HuH-7 (cell line): ENCODE measurements around the gene ARPC1A.
"Not testable (repeated sequence)": the region's sequence is repeated elsewhere in the genome, so short reads cannot be mapped to it uniquely, and the experiment has no call there.

Experiments
- DNase-seq: peaks from one replicate; pipeline ENCODE4 v3.0.0; 2011; ENCODE audit warnings: low spot score

The ARPC1A gene

DNA sequence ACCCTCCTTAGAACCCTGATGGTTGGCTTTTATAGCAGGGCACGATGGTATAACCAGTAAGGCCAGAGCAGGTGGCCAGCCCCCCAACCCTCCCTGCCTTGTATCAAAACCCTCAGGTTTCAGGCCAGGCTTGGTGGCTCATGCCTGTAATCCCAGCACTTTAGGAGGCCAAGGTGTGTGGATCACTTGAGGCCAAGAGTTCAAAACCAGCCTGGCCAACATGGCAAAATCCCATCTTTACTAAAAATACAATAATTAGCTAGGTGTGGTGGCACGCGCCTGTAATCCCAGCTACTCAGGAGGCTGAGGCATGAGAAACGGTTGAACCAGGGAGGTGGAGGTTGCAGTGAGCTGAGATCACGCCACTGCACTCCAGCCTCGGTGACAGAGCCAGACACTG lies 3.0 kb upstream of the ARPC1A start:
- DNase-seq = not testable (repeated sequence)

DNA sequence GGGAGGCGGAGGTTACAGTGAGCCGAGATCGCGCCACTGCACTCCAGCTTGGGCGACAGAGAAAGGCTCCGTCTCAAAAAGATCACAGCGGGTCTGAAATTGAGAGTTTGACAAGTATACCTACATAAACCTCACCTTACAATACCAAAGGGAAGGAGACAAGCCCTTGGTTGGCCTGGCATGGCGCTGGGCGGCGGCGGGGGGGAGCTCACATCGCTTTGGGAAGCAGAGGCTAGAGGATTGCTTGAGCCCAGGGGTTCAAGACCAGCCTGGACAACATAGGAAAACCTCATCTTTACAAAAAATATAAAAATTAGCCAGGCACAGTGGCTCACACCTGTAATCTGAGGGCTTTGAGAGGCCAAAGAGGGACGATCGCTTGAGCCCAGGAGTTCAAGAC lies 1.1 kb upstream of the ARPC1A start:
- no peak for DNase-seq

DNA sequence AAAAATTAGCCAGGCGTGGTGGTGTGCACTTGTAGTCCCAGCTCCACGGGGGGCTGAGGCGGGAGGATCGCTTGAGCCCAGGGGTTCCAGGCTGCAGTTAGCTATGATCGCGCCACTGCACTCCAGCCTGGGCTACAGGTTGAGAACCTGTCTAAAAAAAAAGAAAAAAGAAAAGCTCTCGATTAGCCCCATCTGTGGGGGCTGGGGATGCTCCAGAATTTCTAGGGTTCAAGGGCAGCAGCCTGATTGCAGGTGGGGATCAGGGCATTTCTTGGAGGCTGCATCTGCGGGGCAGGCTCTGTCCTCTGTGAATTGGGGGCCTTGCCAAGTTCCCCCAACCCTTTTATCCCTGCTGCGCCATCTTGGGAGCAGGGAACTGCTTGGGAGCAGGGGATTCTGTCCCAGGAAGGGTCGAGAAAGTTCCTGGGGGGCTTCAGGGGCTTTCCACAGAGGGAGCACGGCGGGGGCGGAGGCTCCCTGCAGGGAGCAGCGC lies 651 bp upstream of the ARPC1A start:
- DNase-seq = no peak

DNA sequence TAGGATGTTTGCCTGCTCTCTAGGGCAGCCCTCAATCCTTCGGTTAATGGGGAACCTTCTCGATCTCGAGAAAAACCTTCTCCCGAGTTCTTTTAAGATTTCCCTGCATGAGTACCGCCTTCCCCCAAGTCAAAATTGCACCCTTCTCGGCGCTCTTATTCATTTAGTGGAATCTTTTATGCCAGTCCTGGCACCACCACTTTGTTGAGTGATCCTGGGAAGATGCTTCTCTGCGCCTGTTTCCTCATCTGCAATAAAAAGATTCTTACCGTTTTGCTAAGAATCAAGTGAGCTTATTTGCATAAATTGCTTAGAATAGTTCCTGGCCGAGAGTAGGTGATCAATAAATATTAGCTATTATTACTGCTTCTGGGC lies 697 bp downstream of the ARPC1A start:
- no peak for DNase-seq

DNA sequence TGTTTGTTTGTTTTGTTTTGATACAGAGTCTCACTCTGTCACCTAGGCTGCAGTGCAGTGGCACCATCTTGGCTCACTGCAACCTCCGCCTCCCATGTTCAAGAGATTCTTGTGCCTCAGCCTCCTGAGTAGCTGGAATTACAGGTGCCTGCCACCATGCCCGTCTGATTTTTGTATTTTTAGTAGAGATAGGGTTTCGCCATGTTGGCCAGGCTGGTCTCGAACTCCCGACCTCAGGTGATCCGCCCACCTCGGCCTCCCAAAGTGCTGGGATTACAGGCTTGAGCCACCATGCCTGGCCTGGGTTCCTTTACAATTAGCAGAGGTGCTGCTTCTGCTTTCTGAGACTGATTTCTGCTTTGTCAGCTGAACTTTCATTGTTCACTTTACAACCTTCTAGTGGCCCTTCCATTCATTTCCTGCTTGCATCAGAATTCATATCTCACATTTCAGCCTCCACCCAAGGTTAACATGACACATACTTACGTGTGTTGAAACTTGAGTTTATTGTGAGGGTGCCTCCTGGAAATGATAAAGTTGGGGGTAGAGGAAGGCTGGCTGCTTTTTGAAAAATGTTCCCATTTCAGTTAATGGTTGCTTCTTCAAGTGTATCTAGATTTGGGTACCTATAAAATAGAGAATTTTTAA lies 4.7 kb downstream of the ARPC1A start:
- peak; percentile 50 for DNase-seq

DNA sequence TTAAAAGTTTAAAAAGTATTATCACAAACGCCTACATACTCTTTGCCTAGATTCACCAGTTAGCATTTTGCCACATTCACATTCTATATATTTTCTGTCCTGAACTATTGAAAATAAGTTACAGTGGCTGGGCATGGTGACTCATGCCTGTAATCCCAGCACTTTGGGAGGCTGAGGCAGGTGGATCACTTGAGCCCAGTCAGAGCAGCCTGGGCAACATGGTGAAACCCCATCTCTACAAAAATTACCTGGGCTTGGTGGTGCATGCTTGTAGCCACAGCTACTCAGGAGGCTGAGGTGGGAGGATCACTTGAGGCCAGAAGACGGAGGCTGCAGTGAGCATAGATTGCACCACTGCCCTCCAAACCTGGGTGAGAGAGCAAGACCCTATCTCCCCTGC lies 5.3 kb downstream of the ARPC1A start:
- no peak for DNase-seq

DNA sequence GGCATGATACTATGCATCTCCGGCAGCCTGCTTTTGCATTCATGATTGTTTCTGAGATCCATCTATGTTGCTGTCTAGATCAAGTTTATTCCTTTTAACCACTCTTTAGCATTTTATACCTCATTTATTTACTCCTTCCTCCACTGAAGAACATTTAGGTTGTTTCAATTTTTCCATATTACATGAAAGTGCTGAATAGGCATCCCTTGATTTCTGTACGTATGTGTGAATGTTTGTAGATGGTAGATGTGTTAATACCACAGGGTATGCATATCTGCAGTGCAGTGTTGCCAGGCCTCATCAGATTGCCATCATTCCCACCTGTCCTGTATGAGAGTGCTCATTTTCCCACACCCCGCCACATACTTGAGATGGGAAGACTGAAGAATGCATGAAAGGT lies 13.9 kb downstream of the ARPC1A start:
- no peak for DNase-seq

DNA sequence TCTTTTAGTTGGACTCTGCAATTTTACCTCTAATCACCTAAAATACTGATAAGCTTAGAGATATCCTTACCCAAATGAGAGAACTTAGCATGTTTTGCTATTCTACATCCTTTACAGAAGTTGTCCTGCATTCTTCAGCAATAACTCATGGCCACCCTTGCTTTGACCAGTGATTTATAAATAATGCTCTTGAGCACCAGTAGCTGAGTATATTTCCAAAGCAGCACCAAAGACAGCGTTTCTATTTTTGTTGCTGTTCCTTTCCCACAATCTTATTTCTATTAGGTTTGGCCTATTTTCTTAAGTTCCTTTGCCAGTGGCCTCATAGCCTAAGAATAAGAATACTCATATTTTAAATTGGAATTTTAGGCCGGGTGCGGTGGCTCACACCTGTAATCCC lies 15.0 kb downstream of the ARPC1A start:
- DNase-seq = no peak

DNA sequence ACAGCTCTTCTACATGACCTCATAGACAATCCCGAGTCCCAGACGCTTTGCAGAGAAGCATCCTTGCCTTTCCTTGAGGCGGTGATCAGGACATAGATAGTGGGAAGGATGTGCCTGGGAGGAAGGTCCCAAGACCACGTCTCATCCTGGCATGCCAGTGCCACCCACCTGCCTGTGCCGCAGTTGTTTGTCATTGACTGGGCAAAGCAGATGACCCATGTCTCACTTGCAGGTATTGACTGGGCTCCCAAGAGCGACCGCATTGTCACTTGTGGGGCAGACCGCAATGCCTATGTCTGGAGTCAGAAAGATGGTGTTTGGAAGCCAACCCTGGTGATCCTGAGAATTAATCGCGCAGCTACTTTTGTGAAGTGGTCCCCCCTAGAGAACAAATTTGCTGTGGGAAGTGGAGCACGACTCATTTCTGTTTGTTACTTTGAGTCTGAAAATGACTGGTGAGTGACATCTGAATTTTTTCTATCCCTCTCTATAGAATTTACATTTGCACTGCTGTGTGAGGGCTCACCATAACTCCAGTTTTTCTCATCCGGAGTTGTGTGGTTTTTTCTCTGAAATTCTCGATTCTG lies 18.5 kb downstream of the ARPC1A start:
- DNase-seq = no peak

DNA sequence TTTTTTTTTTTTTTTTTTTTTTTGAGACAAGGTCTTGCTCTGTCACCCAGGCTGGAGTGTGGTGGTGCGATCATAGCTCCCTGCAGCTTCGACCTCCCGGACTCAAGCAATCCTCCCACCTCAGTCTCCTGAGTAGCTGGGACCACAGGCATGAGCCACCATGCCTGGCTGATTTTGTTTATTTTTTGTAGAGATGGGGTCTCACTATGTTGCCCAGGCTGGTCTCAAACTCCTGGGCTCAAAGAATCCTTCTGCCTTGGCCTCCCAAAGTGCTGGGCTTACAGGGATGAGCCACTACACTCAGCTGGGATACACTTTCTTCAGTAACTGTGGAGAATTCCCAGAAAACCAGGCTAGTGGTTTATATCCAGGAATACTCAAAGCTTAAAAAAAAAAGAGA lies 24.9 kb downstream of the ARPC1A start:
- not testable (repeated sequence) for DNase-seq

DNA sequence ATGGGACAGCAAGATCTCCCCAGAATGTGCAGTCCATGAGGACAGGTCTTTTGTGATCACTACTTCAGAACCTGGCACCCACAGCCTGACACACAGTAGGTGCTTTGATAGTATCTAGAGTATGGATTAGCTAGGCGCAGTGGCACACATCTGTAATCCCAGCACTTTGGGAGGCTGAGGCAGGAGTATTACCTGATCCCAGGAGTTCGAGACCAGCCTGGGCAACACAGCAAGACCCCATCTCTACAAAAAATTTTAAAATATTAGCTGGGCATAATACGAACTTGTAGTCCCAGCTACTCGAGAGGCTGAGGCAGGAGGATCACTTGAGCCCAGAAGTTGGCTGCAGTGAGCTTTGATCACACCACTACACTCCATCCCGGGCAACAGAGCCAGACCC lies 26.5 kb downstream of the ARPC1A start:
- DNase-seq = no peak

DNA sequence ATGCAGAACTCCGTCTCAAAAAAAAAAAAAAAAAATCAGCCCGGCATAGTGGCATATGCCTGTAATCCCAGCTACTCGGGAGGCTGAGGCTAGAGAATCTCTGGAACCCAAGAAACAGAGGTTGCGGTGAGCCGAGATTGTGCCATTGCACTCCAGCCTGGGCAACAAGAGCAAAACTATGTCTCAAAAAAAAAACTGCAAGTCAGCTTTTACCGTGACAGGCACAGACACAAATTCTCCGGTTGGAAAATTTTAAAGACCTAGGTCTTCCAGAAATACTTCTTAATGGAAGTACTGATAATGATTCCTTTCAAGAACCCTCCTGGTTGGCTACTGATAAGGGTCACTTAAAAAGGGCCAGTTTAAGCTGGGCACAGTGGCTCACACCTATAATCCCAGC lies 29.4 kb downstream of the ARPC1A start:
- DNase-seq = no peak

DNA sequence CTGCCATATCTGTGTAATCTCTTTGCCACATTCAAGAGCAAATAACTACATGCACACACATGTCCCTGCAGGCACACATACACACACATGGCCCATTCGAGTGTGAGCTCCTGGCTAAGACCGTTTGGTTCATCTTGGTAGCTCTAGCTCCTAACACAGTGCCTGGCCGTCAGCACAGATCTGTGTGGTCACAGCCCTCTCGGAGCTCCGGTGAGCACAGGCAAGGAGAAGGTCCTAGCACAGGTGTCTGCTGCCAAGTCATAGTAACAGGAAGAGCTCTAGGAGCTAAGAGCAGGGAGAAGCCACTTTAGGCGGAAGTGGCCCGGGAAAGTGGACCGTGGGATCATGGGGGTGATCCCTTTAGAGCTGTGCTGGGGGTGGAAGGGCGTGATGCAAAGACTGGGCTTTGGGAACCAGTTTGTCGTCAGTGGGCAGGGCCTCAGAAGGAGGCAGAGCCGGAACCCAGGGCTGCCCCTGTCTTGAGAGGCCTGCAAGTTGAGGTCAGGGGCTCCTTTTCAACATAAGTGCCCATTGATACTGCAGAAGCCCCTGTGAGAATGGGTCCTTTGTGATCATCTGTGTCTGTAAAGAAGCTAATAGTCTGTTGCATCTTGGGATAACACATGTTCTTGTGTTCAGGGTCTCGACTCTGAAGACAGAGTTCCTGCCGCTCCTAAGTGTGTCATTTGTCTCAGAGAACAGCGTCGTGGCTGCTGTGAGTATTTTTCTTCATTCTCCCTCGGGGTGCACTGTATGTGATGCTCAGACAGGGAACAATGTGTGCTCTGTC lies 32.2 kb downstream of the ARPC1A start:
- no peak for DNase-seq

DNA sequence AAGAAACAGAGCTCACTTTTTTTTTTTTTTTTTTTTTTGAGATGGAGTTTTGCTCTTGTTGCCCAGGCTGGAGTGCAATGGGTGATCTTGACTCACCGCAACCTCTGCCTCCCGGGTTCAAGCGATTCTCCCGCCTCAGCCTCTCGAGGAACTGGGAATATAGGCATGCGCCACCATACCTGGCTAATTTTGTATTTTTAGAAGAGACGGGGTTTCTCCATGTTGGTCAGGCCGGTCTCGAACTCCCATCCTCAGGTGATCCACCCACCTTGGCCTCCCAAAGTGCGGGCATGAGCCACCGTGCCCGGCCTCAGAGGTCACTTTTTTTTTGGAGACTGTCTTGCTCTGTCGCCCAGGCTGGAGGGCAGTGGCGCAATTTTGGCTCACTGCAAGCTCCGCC lies 32.8 kb downstream of the ARPC1A start:
- DNase-seq = not testable (repeated sequence)

DNA sequence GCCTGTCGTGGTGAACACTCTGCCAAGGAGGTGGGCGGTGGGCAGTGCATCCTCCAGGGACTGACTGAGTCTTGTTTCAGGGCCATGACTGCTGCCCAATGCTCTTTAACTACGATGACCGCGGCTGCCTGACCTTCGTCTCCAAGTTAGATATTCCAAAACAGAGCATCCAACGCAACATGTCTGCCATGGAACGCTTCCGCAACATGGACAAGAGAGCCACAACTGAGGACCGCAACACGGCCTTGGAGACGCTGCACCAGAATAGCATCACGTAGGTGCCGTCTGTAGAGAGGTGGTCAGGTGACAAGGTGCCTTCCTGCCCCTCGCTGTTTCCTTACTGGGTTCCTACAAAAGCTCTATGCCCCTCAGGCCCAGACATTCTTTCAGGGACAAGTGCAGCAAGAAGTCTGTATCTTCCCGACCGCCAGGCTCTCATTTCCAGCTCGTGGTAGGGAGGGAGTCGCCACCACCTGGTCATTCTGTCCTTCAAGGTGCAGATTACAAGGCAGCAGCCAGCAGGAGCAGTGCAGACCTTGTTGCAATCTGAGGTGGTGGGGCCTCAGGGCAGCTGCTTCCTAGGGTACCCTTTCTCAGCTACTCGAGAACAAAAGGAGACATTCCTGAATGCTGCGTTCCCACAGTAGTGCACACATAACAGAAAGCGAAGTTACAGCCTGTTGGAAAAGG lies 33.9 kb downstream of the ARPC1A start:
- no peak for DNase-seq

DNA sequence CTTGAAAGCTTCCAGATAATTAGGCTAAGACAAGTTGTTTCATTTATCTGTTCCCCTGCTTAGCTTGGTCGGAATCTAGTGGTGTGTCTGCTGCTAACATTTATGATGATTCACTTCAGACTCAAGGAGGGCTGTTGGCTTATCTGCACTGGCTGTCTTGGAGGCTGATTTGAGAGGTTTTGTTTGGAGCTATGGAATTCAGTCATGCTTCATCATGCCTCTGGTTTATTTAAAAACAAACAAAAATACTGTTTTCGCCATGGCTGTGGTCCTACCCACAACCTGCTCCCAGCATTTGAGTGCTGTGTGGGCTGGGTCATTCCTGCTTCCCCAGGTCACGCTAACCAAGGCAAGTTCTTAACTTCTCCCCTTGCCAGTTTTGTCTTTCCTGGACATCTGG lies 37.1 kb downstream of the ARPC1A start:
- DNase-seq = no peak

DNA sequence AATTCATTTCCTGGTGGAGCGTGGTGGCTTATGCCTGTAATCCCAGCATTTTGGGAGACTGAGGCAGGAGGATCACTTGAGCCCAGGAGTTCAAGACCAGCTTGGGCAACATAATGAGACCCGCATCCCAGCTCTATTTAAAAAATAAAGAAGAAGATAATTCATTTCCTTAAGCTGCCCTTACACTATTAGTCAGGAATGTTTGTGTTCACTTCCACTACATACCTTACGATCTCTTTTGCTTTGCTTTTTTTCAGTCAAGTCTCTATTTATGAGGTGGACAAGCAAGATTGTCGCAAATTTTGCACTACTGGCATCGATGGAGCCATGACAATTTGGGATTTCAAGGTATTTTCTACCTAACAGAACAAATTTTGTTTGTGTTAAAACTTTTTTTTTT lies 37.6 kb downstream of the ARPC1A start:
- no peak for DNase-seq

DNA sequence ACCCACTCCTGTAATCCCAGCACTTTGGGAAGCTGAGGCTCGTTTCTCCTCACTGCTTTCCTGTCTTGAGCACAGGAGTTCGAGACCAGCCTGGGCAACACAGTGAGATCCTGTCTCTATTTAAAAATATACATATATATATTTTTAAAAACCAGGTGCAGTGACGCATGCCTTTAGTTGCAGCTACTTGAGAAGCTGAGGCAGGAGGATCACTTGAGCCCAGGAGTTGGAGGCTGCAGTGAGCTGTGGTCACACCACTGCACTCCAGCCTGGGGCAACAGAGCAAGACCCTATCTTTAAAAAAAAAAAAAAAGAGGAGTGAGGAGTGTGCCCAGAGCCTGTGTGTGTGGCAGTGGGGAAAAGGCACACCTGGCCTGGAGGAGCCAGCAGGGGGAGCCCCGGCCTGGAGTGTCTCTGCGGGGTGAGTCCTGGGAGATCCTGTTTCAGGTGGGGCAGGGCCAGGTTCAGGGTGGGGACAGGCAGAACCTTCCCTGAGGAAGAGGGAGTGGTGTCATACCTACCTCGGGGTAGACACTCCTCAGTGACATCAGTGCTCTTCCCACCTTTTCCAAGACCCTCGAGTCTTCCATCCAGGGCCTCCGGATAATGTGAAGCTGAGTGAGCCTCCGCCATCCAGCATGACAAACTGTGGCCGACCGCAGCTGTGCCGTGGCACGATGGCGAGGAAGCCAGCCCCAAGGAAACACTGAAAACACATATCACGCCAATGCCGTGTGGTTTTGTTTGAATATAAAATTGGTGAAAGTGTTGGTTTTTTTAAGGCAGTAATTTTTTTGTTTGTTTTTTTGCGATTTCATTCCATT lies 39.8 kb downstream of the ARPC1A start:
- peak; percentile 83 for DNase-seq

DNA sequence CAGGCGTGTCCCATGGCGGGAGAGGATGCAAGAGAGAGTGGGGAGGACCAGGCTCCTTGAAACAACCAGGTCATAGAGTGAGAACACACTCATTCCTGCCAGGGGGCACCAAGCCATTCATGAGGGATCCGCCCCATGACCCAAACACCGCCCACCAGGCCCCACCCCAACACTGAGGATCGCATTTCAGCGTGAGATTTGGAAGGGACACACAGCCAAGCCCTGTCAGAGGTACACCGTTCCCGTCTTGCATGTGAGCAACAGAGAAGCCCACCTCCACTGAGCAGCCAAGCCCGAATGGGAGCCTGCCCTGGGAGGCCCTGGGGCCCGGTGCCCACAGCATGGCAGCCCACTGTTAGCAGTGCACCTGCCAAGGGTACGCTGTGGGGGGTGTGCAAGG lies 40.9 kb downstream of the ARPC1A start:
- DNase-seq = no peak

DNA sequence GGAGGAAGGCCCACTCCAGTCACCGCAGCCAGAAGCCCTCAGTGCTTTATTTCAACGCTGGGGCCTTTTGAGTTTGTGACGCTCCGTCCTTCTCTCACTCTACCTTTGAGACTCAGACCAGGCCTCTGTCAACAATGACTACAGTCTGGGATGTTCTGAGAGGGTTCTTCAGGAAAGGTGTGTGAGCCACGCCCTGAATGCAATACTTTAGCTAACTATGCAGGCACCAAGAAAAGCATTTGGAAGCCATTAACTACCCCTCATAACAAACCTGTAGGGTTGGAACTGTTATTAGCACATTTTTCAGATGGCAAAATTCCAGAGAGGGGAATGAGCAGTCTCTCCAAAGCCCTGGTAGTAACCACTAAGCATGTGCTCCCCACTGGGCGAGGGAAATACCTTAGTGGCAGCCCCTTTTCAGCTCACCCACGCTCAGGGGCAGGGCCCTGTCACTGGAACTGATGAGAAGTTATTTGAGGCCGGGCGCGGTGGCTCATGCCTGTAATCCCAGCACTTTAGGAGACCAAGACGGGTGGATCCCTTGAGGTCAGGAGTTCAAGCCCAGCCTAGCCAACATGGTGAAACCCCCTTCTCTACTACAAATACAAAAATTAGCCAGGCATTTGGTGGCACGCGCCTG lies 43.2 kb downstream of the ARPC1A start:
- DNase-seq = no peak

DNA sequence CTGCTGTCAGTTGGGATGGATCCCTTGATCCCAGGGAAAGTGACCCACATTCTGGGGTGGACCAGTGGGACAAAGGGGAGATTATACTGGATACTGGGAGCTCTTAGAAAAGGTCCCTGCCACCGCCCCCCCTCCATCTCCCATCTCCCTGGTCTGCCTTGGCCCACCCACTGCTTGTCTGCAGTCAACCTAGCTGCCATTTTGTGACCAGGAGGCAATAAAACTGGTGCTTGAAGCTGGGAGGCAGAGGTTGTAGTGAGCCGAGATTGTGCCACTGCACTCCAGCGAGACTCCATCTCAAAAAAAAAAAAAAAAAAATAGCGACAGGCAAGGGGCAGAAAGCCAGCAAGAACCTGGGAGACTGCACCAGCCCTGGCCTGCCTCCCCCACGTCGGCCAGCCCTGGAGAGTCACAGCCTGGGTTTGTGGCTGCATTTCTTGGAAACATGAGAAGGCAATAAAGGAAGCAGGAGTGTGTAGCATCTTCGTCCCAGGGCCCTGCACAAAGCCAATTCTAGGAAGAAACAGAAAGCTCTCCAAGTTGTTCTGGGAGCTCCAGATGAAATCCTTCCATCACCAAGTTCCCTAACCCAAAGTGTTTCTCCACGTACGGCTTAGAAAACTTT lies 44.2 kb downstream of the ARPC1A start:
- no peak for DNase-seq
